Measurements from ENCODE around the gene SPATA6L. TPM values are rescaled to one million over a fixed set of nuclear protein-coding genes. Genes with fewer than 3 reads are reported as not detected.

Gene SPATA6L
- total RNA-seq, 1 donor from 2014 or later: 0.59 TPM

DNA sequence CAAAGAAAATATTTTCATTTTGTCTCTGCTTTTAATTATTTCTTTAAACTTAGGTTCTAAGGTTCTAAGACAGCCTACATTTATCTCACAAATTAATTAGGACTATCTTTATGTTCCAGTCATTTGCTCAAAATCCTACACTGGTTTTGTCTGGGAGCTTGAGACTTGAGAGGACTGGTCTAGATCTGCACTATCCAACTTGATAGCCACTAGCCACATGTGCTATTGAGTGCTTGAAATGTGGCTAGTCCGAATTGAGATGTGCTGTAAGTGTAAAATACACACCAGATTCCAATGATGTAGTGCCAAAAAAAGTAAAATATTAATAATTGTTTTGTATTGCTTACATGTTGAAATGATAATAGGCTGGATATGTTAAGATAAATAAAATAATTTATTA is 20.3 kb upstream of the SPATA6L start:
- TF ChIP-seq CTCF (IDR thresholded peaks at IDR 0.05; ENCODE audit: partially characterized antibody, unreplicated experiment): no peak
- no peaks in the 10 kb centered on the region for H3K4me1 Mint-ChIP-seq (ENCODE audit: low read depth, unreplicated experiment)
- H3K27ac Mint-ChIP-seq (ENCODE audit: unreplicated experiment): no peak overlapping the region
- H3K9me3 Mint-ChIP-seq (ENCODE audit: unreplicated experiment): peaks cover 2% of the 10 kb centered on the region
- H3K27me3 Mint-ChIP-seq (ENCODE audit: unreplicated experiment): no peaks in the 10 kb centered on the region
- no peaks in the 10 kb centered on the region for H3K36me3 Mint-ChIP-seq (ENCODE audit: unreplicated experiment)
- H3K4me3 Mint-ChIP-seq (ENCODE audit: unreplicated experiment): no peak overlapping the region
- DNase-seq: no peak

DNA sequence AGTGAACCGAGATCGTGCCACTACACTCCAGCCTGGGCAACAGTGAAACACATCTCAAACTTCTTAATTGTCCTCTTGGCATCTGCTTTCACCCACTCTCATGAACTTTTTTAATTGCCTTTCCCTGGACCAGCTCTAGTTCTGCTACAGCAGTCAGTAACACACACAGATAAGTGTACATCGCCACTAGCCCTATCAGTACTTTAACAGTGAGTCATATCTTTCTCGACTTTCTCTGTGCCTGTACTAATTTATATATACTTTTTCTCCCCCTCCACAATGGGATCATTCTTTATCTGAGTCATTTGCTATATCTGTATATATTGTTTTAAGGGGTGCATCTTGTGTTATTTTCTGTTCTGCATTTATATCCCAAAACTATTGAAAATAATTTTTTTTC is 19.8 kb upstream of the SPATA6L start:
- H3K4me3 Mint-ChIP-seq (ENCODE audit: unreplicated experiment): no peak overlapping the region
- no peak for TF ChIP-seq CTCF (IDR thresholded peaks at IDR 0.05; ENCODE audit: partially characterized antibody, unreplicated experiment)
- no peaks in the 10 kb centered on the region for H3K4me1 Mint-ChIP-seq (ENCODE audit: low read depth, unreplicated experiment)
- H3K9me3 Mint-ChIP-seq (ENCODE audit: unreplicated experiment): peaks cover 2% of the 10 kb centered on the region
- no peaks in the 10 kb centered on the region for H3K27me3 Mint-ChIP-seq (ENCODE audit: unreplicated experiment)
- no peak for DNase-seq
- no peak overlapping the region for H3K27ac Mint-ChIP-seq (ENCODE audit: unreplicated experiment)
- no peaks in the 10 kb centered on the region for H3K36me3 Mint-ChIP-seq (ENCODE audit: unreplicated experiment)

DNA sequence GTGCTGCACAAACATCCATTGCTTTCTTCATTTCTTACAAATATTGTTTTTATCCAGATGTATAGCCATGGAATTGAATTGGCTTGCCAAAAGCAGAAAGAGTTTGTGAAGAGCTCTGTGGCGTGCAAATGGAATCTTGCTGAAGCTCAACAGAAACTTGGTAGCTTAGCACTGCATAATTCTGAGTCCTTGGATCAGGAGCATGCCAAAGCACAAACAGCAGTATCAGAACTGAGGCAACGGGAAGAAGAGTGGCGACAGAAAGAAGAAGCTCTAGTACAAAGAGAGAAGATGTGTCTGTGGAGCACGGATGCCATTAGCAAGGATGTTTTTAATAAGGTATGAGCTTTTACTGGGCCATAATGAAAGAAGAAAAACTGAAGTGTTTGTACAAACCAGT is 18.5 kb upstream of the SPATA6L start:
- no peaks in the 10 kb centered on the region for H3K4me1 Mint-ChIP-seq (ENCODE audit: low read depth, unreplicated experiment)
- no peak for TF ChIP-seq CTCF (IDR thresholded peaks at IDR 0.05; ENCODE audit: partially characterized antibody, unreplicated experiment)
- no peak overlapping the region for H3K4me3 Mint-ChIP-seq (ENCODE audit: unreplicated experiment)
- no peak for DNase-seq
- H3K9me3 Mint-ChIP-seq (ENCODE audit: unreplicated experiment): peaks cover 2% of the 10 kb centered on the region
- no peak overlapping the region for H3K27ac Mint-ChIP-seq (ENCODE audit: unreplicated experiment)
- no peaks in the 10 kb centered on the region for H3K27me3 Mint-ChIP-seq (ENCODE audit: unreplicated experiment)
- no peaks in the 10 kb centered on the region for H3K36me3 Mint-ChIP-seq (ENCODE audit: unreplicated experiment)

DNA sequence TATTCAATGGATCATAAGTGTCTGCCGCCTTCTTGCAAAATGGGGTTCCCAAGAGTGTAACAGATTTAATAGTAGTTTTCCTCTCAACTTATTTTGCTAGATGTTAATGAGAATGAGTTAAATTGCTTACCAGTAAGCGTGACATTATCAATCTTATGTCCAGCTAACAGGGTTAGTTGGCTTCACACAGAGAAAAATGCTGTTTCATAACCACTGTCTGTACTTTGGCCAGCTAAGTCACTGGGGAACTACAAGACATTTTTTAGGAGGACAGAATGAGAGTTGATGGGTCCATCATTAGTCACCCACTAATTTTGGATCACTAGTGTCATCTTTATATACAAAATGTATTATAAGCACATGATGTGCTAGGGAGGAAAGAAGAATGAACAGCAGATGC is 14.5 kb upstream of the SPATA6L start:
- DNase-seq: no peak
- H3K4me3 Mint-ChIP-seq (ENCODE audit: unreplicated experiment): no peak overlapping the region
- H3K27me3 Mint-ChIP-seq (ENCODE audit: unreplicated experiment): no peaks in the 10 kb centered on the region
- H3K9me3 Mint-ChIP-seq (ENCODE audit: unreplicated experiment): no peaks in the 10 kb centered on the region
- H3K27ac Mint-ChIP-seq (ENCODE audit: unreplicated experiment): no peak overlapping the region
- H3K36me3 Mint-ChIP-seq (ENCODE audit: unreplicated experiment): no peaks in the 10 kb centered on the region
- no peaks in the 10 kb centered on the region for H3K4me1 Mint-ChIP-seq (ENCODE audit: low read depth, unreplicated experiment)
- TF ChIP-seq CTCF (IDR thresholded peaks at IDR 0.05; ENCODE audit: partially characterized antibody, unreplicated experiment): no peak

- Mint-ChIP-seq H3K27ac (ENCODE audit: unreplicated experiment) (no peak overlapping the region), H3K36me3 (ENCODE audit: unreplicated experiment) (no peaks in the 10 kb centered on the region), H3K27me3 (ENCODE audit: unreplicated experiment) (no peaks in the 10 kb centered on the region), H3K4me3 (ENCODE audit: unreplicated experiment) (no peak overlapping the region), H3K9me3 (ENCODE audit: unreplicated experiment) (no peaks in the 10 kb centered on the region), H3K4me1 (ENCODE audit: low read depth, unreplicated experiment) (no peaks in the 10 kb centered on the region)
- no peak for DNase-seq
- TF ChIP-seq CTCF (IDR thresholded peaks at IDR 0.05; ENCODE audit: partially characterized antibody, unreplicated experiment): no peak
Observed at GRCh38 chr9:4680173-4680525, 13.9 kb upstream of the SPATA6L start.
